ENCODE results near the gene LURAP1L. TPM values are rescaled to one million over a fixed set of nuclear protein-coding genes. Genes with fewer than 3 reads are reported as not detected.

The LURAP1L gene
- total RNA-seq, 1 donor from 2014 or later: 6.6 TPM

- no peak for DNase-seq (ENCODE audit: low spot score)
Observed at GRCh38 chr9:12812710-12813109, 37.9 kb downstream of the LURAP1L start.

GRCh38 chr9:12813533-12813932 lies 38.7 kb downstream of the LURAP1L start:
- no peak for DNase-seq (ENCODE audit: low spot score)

GRCh38 chr9:12813960-12814876 lies 39.4 kb downstream of the LURAP1L start:
- peak; percentile 68 for DNase-seq (ENCODE audit: low spot score)

- no peak for DNase-seq (ENCODE audit: low spot score)
Observed at GRCh38 chr9:12814877-12815237, 40.0 kb downstream of the LURAP1L start.

- no peak for DNase-seq (ENCODE audit: low spot score)
Observed at GRCh38 chr9:12815888-12816287, 41.1 kb downstream of the LURAP1L start.

- no peak for DNase-seq (ENCODE audit: low spot score)
Observed at GRCh38 chr9:12816656-12817101, 41.9 kb downstream of the LURAP1L start.

- no peak for DNase-seq (ENCODE audit: low spot score)
Observed at GRCh38 chr9:12817702-12818101, 42.9 kb downstream of the LURAP1L start.

GRCh38 chr9:12818431-12819000 lies 43.7 kb downstream of the LURAP1L start:
- DNase-seq (ENCODE audit: low spot score): no peak

- DNase-seq (ENCODE audit: low spot score): no peak
Observed at GRCh38 chr9:12819436-12820185, 44.8 kb downstream of the LURAP1L start.

- DNase-seq (ENCODE audit: low spot score): no peak
Observed at GRCh38 chr9:12822111-12822510, 47.3 kb downstream of the LURAP1L start.

GRCh38 chr9:12826924-12827565 lies 52.2 kb downstream of the LURAP1L start:
- no peak for DNase-seq (ENCODE audit: low spot score)

- DNase-seq (ENCODE audit: low spot score): no peak
Observed at GRCh38 chr9:12833701-12834100, 58.9 kb downstream of the LURAP1L start.

- DNase-seq (ENCODE audit: low spot score): no peak
Observed at GRCh38 chr9:12838546-12838945, 63.7 kb downstream of the LURAP1L start.

- no peak for DNase-seq (ENCODE audit: low spot score)
Observed at GRCh38 chr9:12843735-12844134, 68.9 kb downstream of the LURAP1L start.

- DNase-seq (ENCODE audit: low spot score): no peak
Observed at GRCh38 chr9:12846035-12846434, 71.2 kb downstream of the LURAP1L start.

GRCh38 chr9:12847561-12847960 lies 72.7 kb downstream of the LURAP1L start:
- DNase-seq (ENCODE audit: low spot score): no peak

GRCh38 chr9:12849486-12850003 lies 74.7 kb downstream of the LURAP1L start:
- DNase-seq (ENCODE audit: low spot score): no peak

GRCh38 chr9:12851341-12852090 lies 76.7 kb downstream of the LURAP1L start:
- no peak for DNase-seq (ENCODE audit: low spot score)

- no peak for DNase-seq (ENCODE audit: low spot score)
Observed at GRCh38 chr9:12853051-12853450, 78.2 kb downstream of the LURAP1L start.

- no peak for DNase-seq (ENCODE audit: low spot score)
Observed at GRCh38 chr9:12854221-12854620, 79.4 kb downstream of the LURAP1L start.

- no peak for DNase-seq (ENCODE audit: low spot score)
Observed at GRCh38 chr9:12855066-12855465, 80.2 kb downstream of the LURAP1L start.

Data from ureter (tissue), 1 donor.